SHP77 treated with DMSO at 0.1 percent for 48 hours (cell line): ENCODE results near the gene RIPPLY1.
"Not testable (repeated sequence)": the region's sequence is repeated elsewhere in the genome, so short reads cannot be mapped to it uniquely, and the experiment has no call there.

Experiments
- DNase-seq: peaks from one replicate; lab custom pipeline; 2025; lab: John Stamatoyannopoulos, UW

The RIPPLY1 gene

GRCh38 chrX:106906361-106906760 lies 3.2 kb upstream of the RIPPLY1 start:
- no peak for DNase-seq

GRCh38 chrX:106905064-106905708 lies 2.0 kb upstream of the RIPPLY1 start:
- no peak for DNase-seq

GRCh38 chrX:106903856-106904528 lies 851 bp upstream of the RIPPLY1 start:
- no peak for DNase-seq

DNA sequence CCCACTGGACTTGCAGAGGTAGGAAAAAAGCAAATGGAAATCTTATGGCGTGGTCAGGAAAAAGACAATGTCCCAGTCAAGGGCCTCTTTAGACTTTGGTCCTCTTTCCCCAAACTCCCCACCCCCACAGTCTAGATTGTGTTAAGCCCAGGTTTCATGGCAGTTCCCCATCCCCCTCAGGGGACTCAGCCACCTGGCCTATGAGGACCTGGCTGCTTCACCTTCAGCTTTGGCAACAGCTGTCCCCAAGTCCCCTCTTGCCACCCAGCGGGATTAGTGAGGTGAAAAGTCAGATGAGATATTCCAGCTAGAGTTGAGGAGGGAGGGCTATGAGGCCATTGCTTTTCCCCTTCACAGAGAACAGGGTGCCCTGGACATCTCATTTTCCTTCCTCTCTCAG lies 457 bp downstream of the RIPPLY1 start:
- DNase-seq, result no peak

DNA sequence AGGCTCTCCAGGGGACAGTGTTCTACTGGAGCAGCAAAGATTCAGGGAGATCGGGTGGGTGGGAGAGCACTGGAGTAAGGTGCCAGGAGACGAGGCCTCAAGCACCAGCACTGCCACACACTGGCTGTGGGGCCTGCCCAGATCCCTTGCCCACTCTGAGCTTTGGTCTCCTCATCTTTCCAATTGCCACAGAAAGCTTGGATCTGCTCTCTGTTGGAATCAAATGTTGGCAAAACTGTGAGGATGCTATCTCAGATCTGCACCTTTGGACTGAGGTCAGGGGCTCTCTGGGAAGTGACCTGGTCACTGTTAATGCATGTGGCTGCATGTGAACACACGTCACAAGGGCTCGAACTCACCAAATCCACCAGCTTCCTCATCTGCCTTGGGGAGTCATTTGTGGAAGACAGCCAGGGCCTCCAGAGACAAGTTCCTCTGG lies 1.3 kb downstream of the RIPPLY1 start:
- no peak for DNase-seq

DNA sequence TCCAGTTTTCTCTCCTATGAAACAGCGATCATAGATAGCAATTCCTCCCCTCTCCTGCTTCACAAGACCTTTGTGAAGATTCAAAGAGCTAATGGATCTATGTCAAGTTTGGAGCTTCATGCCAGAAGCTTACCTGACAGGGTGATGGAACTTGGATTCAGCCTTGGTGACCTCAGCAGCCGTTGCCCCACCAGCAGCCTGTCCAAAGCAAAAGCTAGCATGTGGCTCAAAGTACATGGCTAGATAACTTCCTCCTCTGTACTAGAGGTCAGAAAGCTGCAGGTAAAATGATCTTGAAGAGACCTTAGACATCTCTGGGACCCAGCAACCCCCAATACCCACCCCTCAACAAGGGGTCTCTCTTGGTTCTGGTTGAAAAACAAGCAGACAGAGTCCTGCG lies 1.8 kb downstream of the RIPPLY1 start:
- no peak for DNase-seq

- DNase-seq, result no peak
Measured at GRCh38 chrX:106899841-106900240, 3.3 kb downstream of the RIPPLY1 start.

GRCh38 chrX:106899276-106899675 lies 3.9 kb downstream of the RIPPLY1 start:
- no peak for DNase-seq

GRCh38 chrX:106898462-106898861 lies 4.7 kb downstream of the RIPPLY1 start:
- peak; percentile 1 for DNase-seq

DNA sequence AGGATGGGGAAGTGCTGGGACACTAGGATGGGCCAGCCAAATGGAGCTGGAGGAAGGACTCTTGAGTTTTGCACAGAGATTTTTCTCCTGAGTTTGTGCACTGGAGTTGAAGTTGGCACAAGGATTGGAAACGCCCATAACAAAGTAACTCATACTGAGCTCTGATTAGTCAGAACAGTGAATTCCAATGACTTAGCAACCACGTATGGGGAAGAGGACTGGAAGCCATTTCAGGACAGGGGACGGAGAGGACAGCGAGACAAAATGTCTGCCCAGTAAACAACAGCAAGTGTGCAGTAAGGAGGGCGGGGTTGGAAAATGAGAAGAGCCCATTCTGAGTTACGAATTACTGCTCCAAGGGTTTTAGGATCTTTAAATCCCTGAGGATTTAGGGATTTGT lies 5.9 kb downstream of the RIPPLY1 start:
- DNase-seq, result no peak

GRCh38 chrX:106894978-106895452 lies 8.1 kb downstream of the RIPPLY1 start:
- DNase-seq, result no peak

GRCh38 chrX:106894392-106894909 lies 8.7 kb downstream of the RIPPLY1 start:
- DNase-seq, result no peak

DNA sequence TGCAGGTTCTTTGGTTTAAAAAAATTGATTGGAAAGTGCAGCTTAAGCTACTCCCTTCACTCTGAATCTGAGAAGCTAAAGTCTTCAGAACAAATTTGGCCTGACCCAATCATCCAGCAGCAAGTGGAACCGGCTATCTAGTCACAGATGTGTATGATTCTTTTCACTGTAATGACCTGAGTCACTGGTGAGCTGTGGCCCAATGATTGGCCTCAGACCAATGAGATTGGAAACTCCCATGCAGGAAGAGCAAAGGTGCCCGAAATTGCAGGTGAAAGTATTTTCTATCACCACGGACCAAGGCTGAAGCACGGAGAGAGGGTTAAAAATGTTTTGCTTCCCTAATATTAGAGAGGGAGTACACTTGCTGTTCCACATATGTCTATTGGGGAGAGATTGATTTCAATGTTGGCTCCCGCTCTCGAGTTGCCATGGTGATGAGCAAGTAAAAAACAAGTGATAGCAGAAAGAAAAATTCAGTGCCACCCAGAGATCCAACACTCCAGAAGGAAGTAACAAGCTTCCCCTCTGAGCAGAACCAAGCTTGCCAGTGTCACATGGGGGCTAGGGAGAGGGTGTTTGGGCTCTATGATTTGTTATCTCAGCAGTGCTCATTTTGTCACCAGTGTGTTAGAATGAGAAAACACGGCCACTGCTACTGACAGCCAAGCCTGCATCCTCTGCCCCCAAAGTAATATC lies 11.2 kb downstream of the RIPPLY1 start:
- no peak for DNase-seq

- no peak for DNase-seq
Measured at GRCh38 chrX:106889468-106889867, 13.7 kb downstream of the RIPPLY1 start.

GRCh38 chrX:106875151-106875550 lies 28.0 kb downstream of the RIPPLY1 start:
- DNase-seq, result no peak

GRCh38 chrX:106874075-106874474 lies 29.1 kb downstream of the RIPPLY1 start:
- DNase-seq, result no peak

DNA sequence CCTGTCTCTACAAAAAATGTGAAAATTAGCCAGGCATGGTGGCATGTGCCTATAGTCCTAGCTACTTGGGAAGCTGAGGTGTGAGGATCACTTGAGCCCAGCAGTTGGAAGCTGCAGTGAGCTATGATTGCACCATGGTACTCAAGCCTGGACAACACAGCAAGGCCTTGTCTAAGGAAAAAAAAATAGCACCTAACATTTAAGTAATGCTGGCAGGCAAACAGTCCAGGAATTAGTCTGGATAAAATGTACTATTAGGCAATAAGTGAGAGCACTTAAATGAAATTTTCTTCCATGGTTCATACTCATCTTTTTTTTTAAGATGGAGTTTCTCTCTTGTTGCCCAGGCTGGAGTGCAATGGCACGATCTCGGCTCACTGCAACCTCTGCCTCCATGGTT lies 30.3 kb downstream of the RIPPLY1 start:
- not testable (repeated sequence) for DNase-seq

DNA sequence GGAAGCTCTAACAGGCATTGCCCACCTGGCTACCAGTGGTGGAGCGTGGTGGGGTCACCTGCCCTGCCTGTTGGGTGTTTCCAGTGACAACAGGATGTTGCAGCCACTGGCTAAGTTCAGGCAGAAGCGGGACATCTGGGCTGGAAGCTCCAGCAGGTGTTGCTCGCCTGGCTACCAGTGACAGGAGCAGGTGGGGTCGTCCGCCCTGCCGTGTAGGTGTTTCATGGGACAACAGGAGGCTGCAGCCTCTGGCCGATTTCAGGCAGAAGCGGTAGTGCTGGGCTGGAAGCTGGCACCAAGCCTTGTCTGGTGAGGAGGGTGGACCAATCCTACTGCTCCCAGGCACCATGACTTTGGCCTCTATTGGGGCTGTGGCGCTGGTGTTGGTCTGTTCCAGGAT lies 39.4 kb downstream of the RIPPLY1 start:
- DNase-seq, result no peak

- DNase-seq, result no peak
Measured at GRCh38 chrX:106862972-106863688, 40.0 kb downstream of the RIPPLY1 start.
